ENCODE data around the gene CEP152.

The CEP152 gene, protein sequence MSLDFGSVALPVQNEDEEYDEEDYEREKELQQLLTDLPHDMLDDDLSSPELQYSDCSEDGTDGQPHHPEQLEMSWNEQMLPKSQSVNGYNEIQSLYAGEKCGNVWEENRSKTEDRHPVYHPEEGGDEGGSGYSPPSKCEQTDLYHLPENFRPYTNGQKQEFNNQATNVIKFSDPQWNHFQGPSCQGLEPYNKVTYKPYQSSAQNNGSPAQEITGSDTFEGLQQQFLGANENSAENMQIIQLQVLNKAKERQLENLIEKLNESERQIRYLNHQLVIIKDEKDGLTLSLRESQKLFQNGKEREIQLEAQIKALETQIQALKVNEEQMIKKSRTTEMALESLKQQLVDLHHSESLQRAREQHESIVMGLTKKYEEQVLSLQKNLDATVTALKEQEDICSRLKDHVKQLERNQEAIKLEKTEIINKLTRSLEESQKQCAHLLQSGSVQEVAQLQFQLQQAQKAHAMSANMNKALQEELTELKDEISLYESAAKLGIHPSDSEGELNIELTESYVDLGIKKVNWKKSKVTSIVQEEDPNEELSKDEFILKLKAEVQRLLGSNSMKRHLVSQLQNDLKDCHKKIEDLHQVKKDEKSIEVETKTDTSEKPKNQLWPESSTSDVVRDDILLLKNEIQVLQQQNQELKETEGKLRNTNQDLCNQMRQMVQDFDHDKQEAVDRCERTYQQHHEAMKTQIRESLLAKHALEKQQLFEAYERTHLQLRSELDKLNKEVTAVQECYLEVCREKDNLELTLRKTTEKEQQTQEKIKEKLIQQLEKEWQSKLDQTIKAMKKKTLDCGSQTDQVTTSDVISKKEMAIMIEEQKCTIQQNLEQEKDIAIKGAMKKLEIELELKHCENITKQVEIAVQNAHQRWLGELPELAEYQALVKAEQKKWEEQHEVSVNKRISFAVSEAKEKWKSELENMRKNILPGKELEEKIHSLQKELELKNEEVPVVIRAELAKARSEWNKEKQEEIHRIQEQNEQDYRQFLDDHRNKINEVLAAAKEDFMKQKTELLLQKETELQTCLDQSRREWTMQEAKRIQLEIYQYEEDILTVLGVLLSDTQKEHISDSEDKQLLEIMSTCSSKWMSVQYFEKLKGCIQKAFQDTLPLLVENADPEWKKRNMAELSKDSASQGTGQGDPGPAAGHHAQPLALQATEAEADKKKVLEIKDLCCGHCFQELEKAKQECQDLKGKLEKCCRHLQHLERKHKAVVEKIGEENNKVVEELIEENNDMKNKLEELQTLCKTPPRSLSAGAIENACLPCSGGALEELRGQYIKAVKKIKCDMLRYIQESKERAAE (N-terminal part only)

DNA sequence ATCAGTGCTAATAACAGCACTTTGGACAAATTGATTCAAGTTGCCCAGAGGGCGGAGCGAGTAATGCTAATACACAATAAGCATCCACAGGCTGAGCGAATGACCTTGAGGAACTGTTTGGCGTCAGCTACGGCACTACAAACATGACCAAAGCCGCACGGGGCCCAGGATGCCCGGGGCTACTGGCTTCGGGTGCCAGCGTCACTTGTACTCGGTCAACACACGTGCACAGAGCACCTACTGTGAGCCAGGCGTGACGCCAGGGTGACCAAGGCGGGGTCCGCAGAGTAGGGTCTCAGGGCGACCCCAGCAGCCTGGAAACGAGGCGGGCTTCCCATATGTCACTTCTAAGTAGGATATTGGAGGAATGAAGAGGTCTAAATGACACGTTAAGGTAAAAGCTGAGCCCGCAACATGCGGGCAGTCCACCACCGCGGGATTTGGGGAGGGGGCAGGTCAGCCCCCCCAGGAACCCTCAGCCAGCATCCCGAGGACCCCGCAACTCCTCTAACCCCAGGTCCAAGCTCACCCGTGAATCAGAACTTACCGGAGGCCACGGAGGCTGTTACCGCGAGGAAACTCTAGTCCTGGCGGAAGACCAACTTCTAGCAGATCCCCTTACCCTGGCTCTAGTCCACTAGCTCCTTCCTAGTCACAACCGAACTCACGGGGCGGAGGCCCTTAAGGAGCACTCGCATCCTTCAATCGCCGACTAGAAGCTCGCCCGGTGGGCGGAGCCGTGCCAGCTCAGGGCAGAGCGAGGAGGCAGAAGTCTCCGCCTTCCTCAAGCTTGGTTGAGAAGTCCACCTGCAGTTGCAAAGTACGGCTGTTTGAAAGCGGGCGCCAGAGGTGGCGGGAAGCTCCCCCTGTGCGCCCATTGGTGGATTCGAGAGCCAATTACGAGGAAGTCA lies at the start of gene CEP152:
TSS of gene CEP152 (minus strand) at position 656 of the 911 bp plus-strand sequence. CDS start 5,420 bp downstream, outside the sequence.
- no peaks in the 10 kb centered on the region for H3K36me3 Mint-ChIP-seq (ENCODE audit: low read depth)
- peak within 1 kb of the TSS; percentile 95 for H3K27ac Mint-ChIP-seq
- no peaks in the 10 kb centered on the region for H3K9me3 Mint-ChIP-seq
- TF ChIP-seq, protein P1, sequence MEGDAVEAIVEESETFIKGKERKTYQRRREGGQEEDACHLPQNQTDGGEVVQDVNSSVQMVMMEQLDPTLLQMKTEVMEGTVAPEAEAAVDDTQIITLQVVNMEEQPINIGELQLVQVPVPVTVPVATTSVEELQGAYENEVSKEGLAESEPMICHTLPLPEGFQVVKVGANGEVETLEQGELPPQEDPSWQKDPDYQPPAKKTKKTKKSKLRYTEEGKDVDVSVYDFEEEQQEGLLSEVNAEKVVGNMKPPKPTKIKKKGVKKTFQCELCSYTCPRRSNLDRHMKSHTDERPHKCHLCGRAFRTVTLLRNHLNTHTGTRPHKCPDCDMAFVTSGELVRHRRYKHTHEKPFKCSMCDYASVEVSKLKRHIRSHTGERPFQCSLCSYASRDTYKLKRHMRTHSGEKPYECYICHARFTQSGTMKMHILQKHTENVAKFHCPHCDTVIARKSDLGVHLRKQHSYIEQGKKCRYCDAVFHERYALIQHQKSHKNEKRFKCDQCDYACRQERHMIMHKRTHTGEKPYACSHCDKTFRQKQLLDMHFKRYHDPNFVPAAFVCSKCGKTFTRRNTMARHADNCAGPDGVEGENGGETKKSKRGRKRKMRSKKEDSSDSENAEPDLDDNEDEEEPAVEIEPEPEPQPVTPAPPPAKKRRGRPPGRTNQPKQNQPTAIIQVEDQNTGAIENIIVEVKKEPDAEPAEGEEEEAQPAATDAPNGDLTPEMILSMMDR (IDR thresholded peaks at IDR 0.05) = no peak
- H3K4me1 Mint-ChIP-seq = peaks cover 43% of the 10 kb centered on the region
- DNase-seq = peak; percentile 99
- H3K4me3 Mint-ChIP-seq = peak within 1 kb of the TSS; percentile 93
- peaks cover 9% of the 10 kb centered on the region for H3K27me3 Mint-ChIP-seq (ENCODE audit: low read depth, poor library complexity)

DNA sequence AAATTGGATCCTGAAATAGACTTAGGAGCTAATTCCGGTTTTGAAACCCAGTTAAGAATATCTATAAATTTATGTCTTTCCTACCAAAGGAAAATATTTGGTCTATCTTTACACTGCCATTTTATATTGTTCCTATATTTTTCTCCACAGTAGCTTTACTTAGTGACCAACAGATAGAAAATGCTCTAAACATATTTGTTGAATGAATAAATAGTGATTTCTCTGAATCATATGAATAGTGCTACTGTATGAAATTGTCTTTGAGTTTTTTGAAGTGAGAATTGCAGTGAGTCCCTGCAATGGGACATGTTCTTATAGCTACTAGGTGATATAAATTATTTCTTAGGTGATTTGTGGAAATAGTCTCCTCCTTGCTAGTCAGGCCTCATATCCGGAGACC lies 48.6 kb upstream of the CEP152 start:
- Mint-ChIP-seq H3K9me3 (no peaks in the 10 kb centered on the region), H3K36me3 (ENCODE audit: low read depth) (no peaks in the 10 kb centered on the region), H3K4me3 (no peak overlapping the region), H3K4me1 (peaks cover 41% of the 10 kb centered on the region), H3K27ac (no peak overlapping the region), H3K27me3 (ENCODE audit: low read depth, poor library complexity) (peaks cover 4% of the 10 kb centered on the region)
- TF ChIP-seq, protein P1 (IDR thresholded peaks at IDR 0.05) = no peak
- no peak for DNase-seq

DNA sequence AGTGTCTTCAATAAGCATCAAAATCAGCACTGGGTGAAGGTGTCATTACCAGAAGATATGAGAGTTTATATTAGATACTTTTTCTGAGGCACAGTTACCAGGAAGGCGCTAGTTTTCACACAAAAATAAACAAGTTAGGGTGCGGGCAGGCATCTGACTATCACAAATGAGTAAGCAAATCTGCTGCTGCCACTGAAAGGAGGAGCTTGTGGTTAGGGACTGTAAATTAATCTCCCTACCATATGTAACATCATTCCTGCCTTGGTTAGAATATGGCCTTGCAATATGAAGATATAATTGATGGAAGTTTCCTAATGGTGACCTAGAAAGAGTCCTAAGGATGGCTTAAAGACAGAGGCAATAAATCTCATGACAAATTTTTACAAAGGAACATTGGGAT lies 47.5 kb upstream of the CEP152 start:
- DNase-seq = no peak
- peaks cover 41% of the 10 kb centered on the region for H3K4me1 Mint-ChIP-seq
- no peak overlapping the region for H3K27ac Mint-ChIP-seq
- no peak overlapping the region for H3K4me3 Mint-ChIP-seq
- no peaks in the 10 kb centered on the region for H3K36me3 Mint-ChIP-seq (ENCODE audit: low read depth)
- peaks cover 4% of the 10 kb centered on the region for H3K9me3 Mint-ChIP-seq
- peaks cover 4% of the 10 kb centered on the region for H3K27me3 Mint-ChIP-seq (ENCODE audit: low read depth, poor library complexity)
- TF ChIP-seq, protein P1 (IDR thresholded peaks at IDR 0.05) = no peak

DNA sequence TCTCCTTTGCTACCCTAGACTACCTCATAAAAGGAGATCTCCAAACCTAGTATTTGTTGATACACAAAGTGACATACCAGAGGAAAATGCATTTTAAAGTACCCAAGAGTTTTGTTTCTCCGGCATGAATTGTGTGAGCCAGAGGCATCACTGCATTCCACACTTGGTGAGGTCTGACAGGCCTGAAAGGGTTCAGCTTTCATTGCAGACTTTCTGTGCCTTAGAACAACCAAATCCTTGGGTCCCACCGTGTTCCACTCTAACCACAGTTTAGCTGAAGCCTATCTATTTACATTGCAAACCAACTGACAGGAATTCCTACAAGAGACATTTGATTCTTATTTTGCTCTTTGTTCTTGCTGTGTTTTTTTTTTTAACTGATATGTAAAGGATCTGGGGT lies 46.1 kb upstream of the CEP152 start:
- Mint-ChIP-seq H3K4me1 (peaks cover 35% of the 10 kb centered on the region), H3K27me3 (ENCODE audit: low read depth, poor library complexity) (peaks cover 4% of the 10 kb centered on the region), H3K4me3 (no peak overlapping the region), H3K36me3 (ENCODE audit: low read depth) (no peaks in the 10 kb centered on the region), H3K9me3 (peaks cover 4% of the 10 kb centered on the region), H3K27ac (peak overlapping the region; percentile 33)
- TF ChIP-seq, protein P1 (IDR thresholded peaks at IDR 0.05) = no peak
- peak; percentile 4 for DNase-seq

Data from nephron progenitor cell (in vitro differentiated cells).